Measurements from ENCODE around the gene SBNO2. TPM values are rescaled to one million over a fixed set of nuclear protein-coding genes. Genes with fewer than 3 reads are reported as not detected.

Gene SBNO2
- total and polyA plus RNA-seq, 7 experiments from 2014 or later: 1.7 to 137 (median 93.5) TPM

- Mint-ChIP-seq H3K4me1 (peaks cover 7 to 30% (median 18%) of the 10 kb centered on the region in 7 donors), H3K4me3 (peak overlapping the region in 1 of 10 donors; percentile 31), H3K9me3 (peaks cover 0 to 4% (median 0%) of the 10 kb centered on the region in 11 donors), H3K27me3 (no peaks in the 10 kb centered on the region), H3K36me3 (peaks cover 5 to 15% (median 6%) of the 10 kb centered on the region in 5 donors), H3K27ac (peak overlapping the region; percentile 33 to 95 (median 77))
- peaks cover 16 to 25% of the 10 kb centered on the region in 2 donors for H3K4me1 ChIP-seq (ENCODE audit: control insufficient read depth in 2 of 2, insufficient read depth in 2 of 2, low read length in 2 of 2)
- no peak for DNase-seq
- ATAC-seq: no peak
- H3K27me3 ChIP-seq (ENCODE audit: control insufficient read depth in 2 of 2, insufficient read depth in 2 of 2, low read length in 2 of 2): no peaks in the 10 kb centered on the region
- intact Hi-C loops (cut with micrococcal nuclease): no loop called here
- peaks cover 0 to 7% (median 0%) of the 10 kb centered on the region in 3 experiments for H3K36me3 ChIP-seq (ENCODE audit: control insufficient read depth in 2 of 3, insufficient read depth in 3 of 3, low read length in 3 of 3)
- ChIA-PET CTCF (no interaction called here), POLR2A (no interaction called here)
- H3K9me3 ChIP-seq (ENCODE audit: control insufficient read depth in 2 of 3, low read length in 3 of 3): no peaks in the 10 kb centered on the region
- no peak overlapping the region for H3K27ac ChIP-seq (ENCODE audit: low read depth, low read length)
- no peak overlapping the region for H3K4me3 ChIP-seq (ENCODE audit: low read length)
These were observed 38.6 kb downstream of the SBNO2 start for GRCh38 chr19:1135454-1135853.

DNA sequence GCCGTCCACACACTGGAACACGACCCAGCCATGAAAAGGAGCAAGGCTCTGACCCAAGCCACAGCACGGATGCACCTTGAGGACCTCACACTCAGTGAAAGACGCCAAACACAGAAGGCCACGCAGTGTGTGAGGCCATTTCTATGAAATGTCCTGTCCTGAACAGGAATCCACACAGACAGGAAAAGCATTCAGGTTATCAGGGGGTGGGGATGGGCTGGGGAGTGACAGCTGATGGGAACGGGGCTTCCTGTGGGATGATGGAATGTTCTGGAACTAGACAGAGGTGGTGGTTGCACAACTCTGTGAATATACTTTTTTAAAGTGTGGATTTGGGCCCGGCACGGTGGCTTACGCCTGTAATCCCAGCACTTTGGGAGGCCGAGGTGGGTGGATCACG lies 39.6 kb downstream of the SBNO2 start:
- H3K4me1 ChIP-seq (ENCODE audit: control insufficient read depth in 2 of 2, insufficient read depth in 2 of 2, low read length in 2 of 2): peaks cover 23 to 35% of the 10 kb centered on the region in 2 donors
- DNase-seq (no peak), ATAC-seq (no peak)
- no peaks in the 10 kb centered on the region for H3K9me3 ChIP-seq (ENCODE audit: control insufficient read depth in 2 of 3, low read length in 3 of 3)
- H3K4me3 ChIP-seq (ENCODE audit: low read length): no peak overlapping the region
- POLR2A ChIA-PET: interaction anchor here (0.6 to 1.0 kb wide), 2 partner anchors 108 to 248 kb away, joined by 3 to 4 read pairs; partner anchors contain the start of gene CNN2
- H3K27ac ChIP-seq (ENCODE audit: low read depth, low read length): peak overlapping the region; percentile 98
- CTCF ChIA-PET: interaction anchor here (0.6 to 0.8 kb wide), 2 partner anchors 21 to 32 kb away, joined by 3 to 5 read pairs; no protein-coding TSS in a partner anchor
- intact Hi-C loops (cut with micrococcal nuclease): loop anchor here (5.0 kb wide), 1 partner anchor 58 kb away; no protein-coding TSS in a partner anchor
- no peaks in the 10 kb centered on the region for H3K27me3 Mint-ChIP-seq
- H3K4me1 Mint-ChIP-seq: peaks cover 13 to 39% (median 27%) of the 10 kb centered on the region in 7 donors
- H3K36me3 ChIP-seq (ENCODE audit: control insufficient read depth in 2 of 3, insufficient read depth in 3 of 3, low read length in 3 of 3): peaks cover 0 to 7% (median 0%) of the 10 kb centered on the region in 3 experiments
- H3K9me3 Mint-ChIP-seq: peaks cover 0 to 1% (median 0%) of the 10 kb centered on the region in 11 donors
- H3K27ac Mint-ChIP-seq: peak overlapping the region in 8 of 9 donors; percentile 48 to 95 (median 90)
- H3K27me3 ChIP-seq (ENCODE audit: control insufficient read depth in 2 of 2, insufficient read depth in 2 of 2, low read length in 2 of 2): no peaks in the 10 kb centered on the region
- peaks cover 0 to 9% (median 6%) of the 10 kb centered on the region in 5 donors for H3K36me3 Mint-ChIP-seq
- peak overlapping the region in 2 of 10 donors; percentile 12 to 16 for H3K4me3 Mint-ChIP-seq

DNA sequence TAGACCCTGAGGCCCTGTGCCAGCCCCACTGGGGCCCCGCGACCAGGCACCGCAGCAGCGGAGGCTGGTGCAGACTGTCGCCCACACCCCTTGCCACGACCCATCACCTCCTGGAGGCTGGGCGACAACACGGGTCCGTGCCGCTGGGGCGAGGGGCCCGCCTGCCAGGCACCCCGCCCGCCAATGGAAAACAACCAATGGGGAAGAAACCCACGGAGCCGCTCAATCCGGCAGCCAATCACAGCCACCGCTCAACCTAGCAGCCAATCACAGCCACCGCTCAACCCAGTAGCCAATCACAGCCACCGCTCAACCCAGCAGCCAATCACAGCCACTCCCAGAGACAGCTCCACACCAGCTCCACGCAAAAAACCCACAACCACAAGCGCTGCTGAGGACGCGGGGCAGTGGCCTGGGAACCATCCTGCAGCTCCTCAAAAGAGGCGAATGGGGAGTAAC lies 40.6 kb downstream of the SBNO2 start:
- H3K4me3 ChIP-seq (ENCODE audit: low read length): peak overlapping the region; percentile 81
- ATAC-seq (peak; percentile 67), DNase-seq (peak; percentile 47 to 75 (median 63))
- peak overlapping the region; percentile 37 to 83 (median 60) for H3K4me3 Mint-ChIP-seq
- no peaks in the 10 kb centered on the region for H3K27me3 ChIP-seq (ENCODE audit: control insufficient read depth in 2 of 2, insufficient read depth in 2 of 2, low read length in 2 of 2)
- H3K9me3 ChIP-seq (ENCODE audit: control insufficient read depth in 2 of 3, low read length in 3 of 3): no peaks in the 10 kb centered on the region
- H3K36me3 Mint-ChIP-seq: peaks cover 0 to 3% (median 0%) of the 10 kb centered on the region in 5 donors
- POLR2A ChIA-PET: interaction anchor here (0.6 to 1.5 kb wide), 4 partner anchors 38 to 249 kb away, joined by 3 to 4 read pairs (median 3); no protein-coding TSS in a partner anchor
- CTCF ChIA-PET: interaction anchor here (0.7 to 0.8 kb wide), 2 partner anchors 20 to 99 kb away, joined by 3 to 5 read pairs; no protein-coding TSS in a partner anchor
- H3K4me1 Mint-ChIP-seq: peaks cover 13 to 43% (median 27%) of the 10 kb centered on the region in 7 donors
- H3K27me3 Mint-ChIP-seq: no peaks in the 10 kb centered on the region
- intact Hi-C loops (cut with micrococcal nuclease): loop anchor here (2.0 to 5.0 kb wide), 5 partner anchors 31 to 519 kb away; partner anchors contain the start of genes GPX4 (in 1 of the 2), POLR2E (in 1 of the 2), SBNO2 (in 1 of the 2) and TCF3 (in 1 of the 2)
- peak overlapping the region; percentile 98 for H3K27ac ChIP-seq (ENCODE audit: low read depth, low read length)
- no peaks in the 10 kb centered on the region for H3K9me3 Mint-ChIP-seq
- peak overlapping the region; percentile 67 to 95 (median 91) for H3K27ac Mint-ChIP-seq
- H3K4me1 ChIP-seq (ENCODE audit: control insufficient read depth in 2 of 2, insufficient read depth in 2 of 2, low read length in 2 of 2): peaks cover 23 to 42% of the 10 kb centered on the region in 2 donors
- H3K36me3 ChIP-seq (ENCODE audit: control insufficient read depth in 2 of 3, insufficient read depth in 3 of 3, low read length in 3 of 3): peaks cover 0 to 7% (median 0%) of the 10 kb centered on the region in 3 experiments

- Mint-ChIP-seq H3K9me3 (no peaks in the 10 kb centered on the region), H3K27me3 (no peaks in the 10 kb centered on the region), H3K4me3 (peak overlapping the region; percentile 78 to 94 (median 85)), H3K4me1 (peaks cover 13 to 44% (median 29%) of the 10 kb centered on the region in 7 donors), H3K36me3 (peaks cover 0 to 5% (median 0%) of the 10 kb centered on the region in 5 donors), H3K27ac (peak overlapping the region; percentile 88 to 93 (median 91))
- Histone ChIP-seq H3K4me3 (ENCODE audit: low read length) (peak overlapping the region; percentile 81), H3K36me3 (ENCODE audit: control insufficient read depth in 2 of 3, insufficient read depth in 3 of 3, low read length in 3 of 3) (peaks cover 1 to 11% (median 4%) of the 10 kb centered on the region in 3 experiments), H3K4me1 (ENCODE audit: control insufficient read depth in 2 of 2, insufficient read depth in 2 of 2, low read length in 2 of 2) (peaks cover 23 to 42% of the 10 kb centered on the region in 2 donors), H3K9me3 (ENCODE audit: control insufficient read depth in 2 of 3, low read length in 3 of 3) (no peaks in the 10 kb centered on the region), H3K27me3 (ENCODE audit: control insufficient read depth in 2 of 2, insufficient read depth in 2 of 2, low read length in 2 of 2) (no peaks in the 10 kb centered on the region), H3K27ac (ENCODE audit: low read depth, low read length) (peak overlapping the region; percentile 98)
- CTCF ChIA-PET: no interaction called here
- peak; percentile 21 for ATAC-seq
- POLR2A ChIA-PET: interaction anchor here (0.6 to 3.2 kb wide), 7 partner anchors 11 to 234 kb away, joined by 3 to 18 read pairs (median 3); partner anchors contain the start of genes CIRBP and GPX4
- peak in 4 of 9 donors; percentile 19 to 47 (median 25) for DNase-seq
- intact Hi-C loops (cut with micrococcal nuclease): loop anchor here (1.0 to 5.0 kb wide), 9 partner anchors 29 to 520 kb away; partner anchors contain the start of genes GPX4 (in 2 of the 2), SBNO2 (in 2 of the 2), ARHGAP45 (in 1 of the 2) and POLR2E (in 1 of the 2)
These were observed 41.3 kb downstream of the SBNO2 start for GRCh38 chr19:1132552-1133383.

DNA sequence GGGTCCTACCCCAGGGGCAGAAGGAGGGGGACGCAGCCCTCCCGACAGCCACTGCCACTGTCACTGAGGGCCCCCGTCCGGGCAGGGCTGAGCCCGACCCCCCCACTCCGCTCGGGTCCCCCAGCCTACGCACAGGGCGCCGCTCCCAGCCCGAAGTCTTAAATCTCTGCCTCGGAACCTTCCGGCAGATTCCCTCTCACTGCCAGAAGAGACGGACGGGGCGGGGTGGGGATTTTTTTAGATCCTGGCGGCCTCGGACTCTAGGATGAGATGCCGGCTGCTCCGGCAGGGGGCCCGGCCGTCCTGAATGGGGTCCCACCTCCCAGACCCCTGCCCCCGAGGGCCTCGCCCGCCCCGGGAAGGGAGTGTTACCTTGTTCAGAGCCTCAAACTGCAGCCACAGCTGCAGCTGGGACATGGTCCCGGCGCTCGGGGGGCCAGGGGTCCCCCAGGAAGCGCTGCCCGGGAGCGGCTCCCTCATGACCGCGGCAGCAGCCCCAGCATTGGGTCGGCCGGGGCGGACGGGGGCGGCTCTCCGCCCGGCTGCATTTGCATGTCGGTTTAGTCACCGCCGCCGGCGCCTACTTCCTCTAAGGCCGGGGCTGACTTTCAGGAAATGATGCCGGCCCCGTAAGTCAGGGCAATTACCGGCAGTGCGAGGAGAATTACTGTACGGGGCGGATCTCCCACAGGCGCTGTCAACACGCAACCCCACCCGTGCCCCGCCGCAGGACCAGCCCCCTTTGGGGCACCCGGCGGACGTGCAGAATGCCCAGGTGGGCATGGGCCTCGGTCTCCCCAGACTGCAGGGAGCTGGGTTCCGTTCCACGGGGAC lies 42.1 kb downstream of the SBNO2 start:
- Mint-ChIP-seq H3K27me3 (no peaks in the 10 kb centered on the region), H3K36me3 (peaks cover 0 to 5% (median 0%) of the 10 kb centered on the region in 5 donors), H3K4me1 (peaks cover 13 to 45% (median 29%) of the 10 kb centered on the region in 7 donors), H3K9me3 (no peaks in the 10 kb centered on the region), H3K4me3 (peak overlapping the region; percentile 78 to 94 (median 85)), H3K27ac (peak overlapping the region; percentile 88 to 93 (median 92))
- peak overlapping the region; percentile 81 for H3K4me3 ChIP-seq (ENCODE audit: low read length)
- ATAC-seq: peak; percentile 80
- CTCF ChIA-PET: interaction anchor here (0.5 to 1.2 kb wide), 2 partner anchors 8 to 67 kb away, joined by 5 read pairs; no protein-coding TSS in a partner anchor
- no peaks in the 10 kb centered on the region for H3K27me3 ChIP-seq (ENCODE audit: control insufficient read depth in 2 of 2, insufficient read depth in 2 of 2, low read length in 2 of 2)
- H3K36me3 ChIP-seq (ENCODE audit: control insufficient read depth in 2 of 3, insufficient read depth in 3 of 3, low read length in 3 of 3): peaks cover 10 to 19% (median 11%) of the 10 kb centered on the region in 3 experiments
- intact Hi-C loops (cut with micrococcal nuclease): loop anchor here (1.0 to 5.0 kb wide), 9 partner anchors 29 to 521 kb away; partner anchors contain the start of genes GPX4 (in 2 of the 2), SBNO2 (in 2 of the 2), ARHGAP45 (in 1 of the 2) and POLR2E (in 1 of the 2)
- H3K4me1 ChIP-seq (ENCODE audit: control insufficient read depth in 2 of 2, insufficient read depth in 2 of 2, low read length in 2 of 2): peaks cover 23 to 42% of the 10 kb centered on the region in 2 donors
- H3K9me3 ChIP-seq (ENCODE audit: control insufficient read depth in 2 of 3, low read length in 3 of 3): no peaks in the 10 kb centered on the region
- POLR2A ChIA-PET: interaction anchor here (0.6 to 3.2 kb wide), 14 partner anchors 11 to 233 kb away, joined by 3 to 18 read pairs (median 3); partner anchors contain the start of genes ARHGAP45, CIRBP and GPX4
- peak; percentile 69 to 87 (median 85) for DNase-seq
- H3K27ac ChIP-seq (ENCODE audit: low read depth, low read length): peak overlapping the region; percentile 98

Data from naive thymus-derived CD4-positive, alpha-beta T cell (primary cell).